Ammon's horn (tissue), 1 donor: ENCODE results near the gene TSKS.

Source experiments
- DNase-seq: peaks from one replicate; pipeline ENCODE4 v3.0.0-alpha.2; 2016; ENCODE audit warnings: low spot score

The TSKS gene

DNA sequence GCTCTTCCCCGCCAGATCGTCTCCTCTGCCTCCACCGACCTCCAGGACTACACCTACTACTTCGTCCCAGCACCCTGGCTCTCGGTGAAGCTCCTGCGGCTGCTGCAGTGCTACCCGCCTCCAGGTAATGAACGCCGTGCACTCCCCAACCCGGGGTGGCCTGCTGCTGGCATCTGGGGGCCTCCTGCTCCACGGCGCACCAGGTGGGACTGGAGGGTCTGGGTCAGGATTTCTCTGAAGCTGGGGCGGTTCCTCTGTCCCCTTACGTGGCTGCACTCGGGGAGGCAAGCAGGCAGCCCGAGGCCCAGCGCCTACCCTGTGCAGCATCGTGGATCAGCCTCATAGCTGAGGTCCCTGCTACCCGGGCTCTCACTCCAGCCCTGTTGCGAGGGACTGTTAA is 32.5 kb upstream of the TSKS start:
- DNase-seq = no peak

DNA sequence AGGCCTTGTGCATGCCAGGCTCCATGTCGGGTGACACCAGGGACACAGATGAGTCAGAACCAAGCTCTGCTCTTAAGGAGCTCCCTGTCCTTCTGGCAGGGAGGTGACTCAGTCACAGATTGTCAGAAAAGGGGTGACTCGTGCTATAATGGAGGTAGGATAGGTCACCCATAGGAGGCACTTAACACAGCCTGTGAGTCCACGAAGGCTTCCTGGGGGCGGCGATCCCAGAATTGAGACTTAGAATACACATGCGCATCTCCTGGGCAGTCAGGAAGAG is 30.4 kb upstream of the TSKS start:
- DNase-seq = no peak

DNA sequence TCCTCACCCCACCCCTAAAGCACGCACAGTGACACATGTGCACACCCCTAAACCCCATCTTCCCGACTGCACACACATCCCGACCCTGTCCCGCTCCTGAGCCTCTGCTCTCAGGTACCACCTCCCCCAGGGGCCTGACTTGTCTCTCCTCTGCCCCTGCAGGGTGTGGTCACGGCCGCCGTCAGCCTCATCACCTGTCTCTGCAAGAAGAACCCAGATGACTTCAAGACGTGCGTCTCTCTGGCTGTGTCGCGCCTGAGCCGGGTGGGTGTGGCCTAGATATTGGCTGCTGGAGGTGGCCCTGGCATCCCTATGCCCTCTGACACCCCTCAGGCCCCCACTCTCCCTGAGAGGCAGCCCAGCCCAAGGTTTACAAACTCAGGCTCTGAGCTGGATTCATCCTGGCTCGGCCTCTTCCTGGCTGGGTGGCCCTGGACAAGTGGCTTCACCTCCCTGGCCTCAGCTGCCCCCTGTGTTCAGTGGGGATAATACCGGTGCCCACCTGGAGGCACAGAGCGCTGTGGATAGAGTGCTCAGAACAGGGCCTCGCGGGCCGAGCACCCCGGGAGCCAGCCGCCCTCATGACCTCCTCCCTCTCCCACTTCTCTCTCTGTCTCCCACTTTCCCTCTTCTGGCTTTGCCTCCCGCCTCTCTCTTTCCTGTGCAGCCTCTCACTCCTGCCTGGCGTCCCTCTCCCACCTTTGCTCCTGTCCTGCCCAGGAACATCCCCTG is 29.9 kb upstream of the TSKS start:
- no peak for DNase-seq

DNA sequence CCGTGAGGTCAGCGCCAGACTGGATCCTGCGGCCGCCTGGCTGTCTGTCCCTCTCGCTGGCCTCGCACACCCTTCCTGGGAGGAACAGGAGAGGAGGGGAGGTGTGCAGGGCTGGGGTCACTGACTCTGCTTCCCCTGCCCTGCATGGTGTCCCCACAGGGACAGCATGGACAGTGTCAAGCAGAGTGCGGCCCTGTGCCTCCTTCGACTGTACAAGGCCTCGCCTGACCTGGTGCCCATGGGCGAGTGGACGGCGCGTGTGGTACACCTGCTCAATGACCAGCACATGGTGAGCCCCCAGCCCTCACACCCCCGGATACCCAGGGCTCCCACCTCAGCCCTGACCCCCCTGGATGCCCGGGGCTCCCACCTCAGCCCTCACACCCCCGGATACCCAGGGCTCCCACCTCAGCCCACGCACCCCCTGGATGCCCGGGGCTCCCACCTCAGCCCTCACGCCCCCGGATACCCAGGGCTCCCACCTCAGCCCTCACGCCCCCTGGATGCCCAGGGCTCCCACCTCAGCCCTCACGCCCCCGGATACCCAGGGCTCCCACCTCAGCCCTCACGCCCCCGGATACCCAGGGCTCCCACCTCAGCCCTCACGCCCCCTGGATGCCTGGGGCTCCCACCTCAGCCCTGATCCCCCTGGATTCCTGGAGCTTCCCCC is 28.8 kb upstream of the TSKS start:
- DNase-seq = no peak

DNA sequence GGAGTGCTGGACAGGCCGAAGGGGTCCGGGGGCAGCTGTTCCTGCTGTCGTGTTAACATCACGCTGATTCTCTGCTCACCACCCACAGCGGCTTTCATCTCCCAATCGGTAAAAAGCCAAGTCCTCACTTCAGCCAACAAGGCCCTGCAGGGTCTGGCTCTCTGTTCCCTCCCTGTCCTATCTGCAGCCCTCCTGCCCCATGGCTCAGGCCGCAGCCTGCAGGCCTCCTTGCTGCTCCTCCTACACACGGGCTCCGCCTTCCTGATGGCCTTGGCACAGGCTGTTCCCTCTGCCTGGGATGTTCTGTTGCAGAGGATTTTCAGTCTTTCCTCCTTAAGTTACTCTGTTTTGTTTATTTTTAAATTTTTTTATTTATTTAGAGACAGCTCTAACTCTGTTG is 27.8 kb upstream of the TSKS start:
- peak; percentile 48 for DNase-seq

DNA sequence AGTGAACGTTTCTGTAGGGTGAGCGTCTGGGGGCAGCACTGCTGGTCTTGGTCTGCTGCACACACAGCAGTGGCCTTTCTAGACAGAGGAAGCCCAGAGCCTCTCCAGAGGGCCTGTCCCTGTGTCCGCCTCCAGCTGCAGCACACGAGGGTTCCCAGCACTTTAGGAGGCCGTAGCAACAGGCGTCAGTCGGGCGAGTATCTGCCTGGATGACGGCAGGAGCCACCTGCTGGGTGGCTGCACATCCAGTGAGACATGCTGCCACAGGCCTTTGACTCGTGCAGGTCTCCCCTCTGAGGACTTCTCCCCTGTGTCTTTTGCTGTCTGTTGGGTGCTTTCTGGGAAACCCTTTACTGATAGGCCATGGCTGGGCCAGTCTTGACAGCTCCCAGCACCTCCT is 25.8 kb upstream of the TSKS start:
- DNase-seq = no peak

DNA sequence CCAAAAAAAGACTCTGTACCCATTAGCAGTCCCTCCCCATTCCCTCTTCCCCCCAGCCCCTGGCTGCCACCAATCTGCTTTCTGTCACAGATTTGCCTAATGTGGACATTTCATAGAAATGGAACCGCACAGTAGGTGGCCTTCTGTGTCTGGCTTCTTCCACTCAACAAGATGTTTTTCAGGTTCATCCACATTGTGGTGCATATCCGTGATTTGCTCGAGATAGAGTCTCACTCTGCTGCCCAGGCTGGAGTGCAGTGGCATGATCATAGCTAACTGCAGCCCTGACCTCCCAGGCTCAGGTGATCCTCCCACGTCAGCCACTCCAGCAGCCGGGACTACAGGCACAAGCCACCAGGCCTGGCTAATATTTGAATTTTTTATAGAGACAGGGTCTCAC is 24.6 kb upstream of the TSKS start:
- DNase-seq = no peak

DNA sequence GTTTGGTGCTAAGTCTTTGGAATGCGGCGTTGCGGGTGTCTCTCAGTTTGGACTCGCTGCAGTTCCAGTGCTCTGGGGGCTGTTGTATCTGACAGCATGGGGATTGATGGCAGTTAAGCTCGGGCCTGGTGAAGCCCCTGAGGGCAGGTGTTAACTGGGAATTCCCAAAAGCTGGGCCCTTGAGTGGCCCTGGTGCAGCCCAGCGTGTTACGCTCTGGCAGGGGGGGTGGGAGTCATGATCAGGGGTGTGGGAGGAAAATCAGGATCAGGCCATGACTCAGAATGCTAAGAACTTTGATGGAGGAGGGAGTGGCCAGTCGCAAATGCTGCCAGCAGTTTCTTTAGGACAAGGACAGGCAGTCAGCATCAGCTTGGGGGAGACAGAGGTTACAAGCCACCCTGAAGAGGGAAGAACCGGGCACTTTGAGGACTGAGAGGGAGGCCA is 23.3 kb upstream of the TSKS start:
- DNase-seq = no peak

DNA sequence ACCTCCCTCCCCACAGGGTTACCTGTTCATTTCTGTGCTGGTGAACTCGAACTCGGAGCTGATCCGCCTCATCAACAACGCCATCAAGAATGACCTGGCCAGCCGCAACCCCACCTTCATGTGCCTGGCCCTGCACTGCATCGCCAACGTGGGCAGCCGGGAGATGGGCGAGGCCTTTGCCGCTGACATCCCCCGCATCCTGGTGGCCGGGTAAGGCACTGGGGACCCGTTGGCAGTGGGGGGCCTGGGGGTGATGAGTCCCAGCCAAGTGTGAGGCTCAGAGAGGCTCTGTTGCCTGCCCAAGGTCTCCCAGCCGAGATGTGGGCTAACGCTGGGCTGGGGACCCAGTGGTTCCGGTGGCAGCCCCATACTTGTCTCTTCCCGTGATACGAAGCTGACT is 19.4 kb upstream of the TSKS start:
- no peak for DNase-seq

DNA sequence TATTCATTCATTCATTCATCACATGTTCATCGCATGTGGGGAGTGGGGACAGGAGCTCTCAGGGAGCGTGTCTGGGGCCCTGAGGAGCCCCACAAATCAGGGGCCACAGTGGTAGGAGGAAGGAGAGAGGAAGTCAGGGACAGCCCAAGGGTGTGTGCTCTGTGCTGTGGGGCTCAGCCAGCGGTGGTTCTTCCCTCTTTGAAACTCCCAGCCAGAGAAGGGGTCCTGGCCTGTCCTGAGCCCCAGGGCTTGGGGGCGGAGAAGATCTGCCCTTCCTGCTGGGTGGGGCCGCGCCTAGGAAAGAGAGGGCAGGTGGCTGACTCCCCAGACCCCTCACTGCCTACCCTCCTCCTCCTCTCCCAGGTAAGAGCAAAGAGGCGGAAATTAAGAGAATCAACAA is 18.3 kb upstream of the TSKS start:
- DNase-seq = no peak

DNA sequence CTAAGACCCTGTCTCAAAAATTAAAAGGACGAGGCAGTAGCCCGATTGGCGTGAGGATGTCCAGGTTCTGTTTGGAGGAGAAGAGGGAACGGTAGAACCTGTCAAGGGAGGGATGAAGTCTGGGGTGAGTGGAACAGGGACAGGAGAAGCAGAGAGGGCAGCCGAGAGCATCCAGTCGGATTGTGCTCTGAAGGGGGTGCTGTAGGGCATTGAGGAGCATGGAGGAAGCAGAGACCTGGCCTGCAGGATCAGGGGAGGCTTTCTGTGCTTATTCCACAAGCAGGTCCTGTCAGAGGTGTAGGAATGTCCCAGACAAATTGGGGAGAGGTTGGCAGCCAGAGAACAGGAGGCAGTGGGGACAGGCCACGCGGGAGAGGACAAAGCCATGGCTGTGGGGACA is 17.8 kb upstream of the TSKS start:
- no peak for DNase-seq

DNA sequence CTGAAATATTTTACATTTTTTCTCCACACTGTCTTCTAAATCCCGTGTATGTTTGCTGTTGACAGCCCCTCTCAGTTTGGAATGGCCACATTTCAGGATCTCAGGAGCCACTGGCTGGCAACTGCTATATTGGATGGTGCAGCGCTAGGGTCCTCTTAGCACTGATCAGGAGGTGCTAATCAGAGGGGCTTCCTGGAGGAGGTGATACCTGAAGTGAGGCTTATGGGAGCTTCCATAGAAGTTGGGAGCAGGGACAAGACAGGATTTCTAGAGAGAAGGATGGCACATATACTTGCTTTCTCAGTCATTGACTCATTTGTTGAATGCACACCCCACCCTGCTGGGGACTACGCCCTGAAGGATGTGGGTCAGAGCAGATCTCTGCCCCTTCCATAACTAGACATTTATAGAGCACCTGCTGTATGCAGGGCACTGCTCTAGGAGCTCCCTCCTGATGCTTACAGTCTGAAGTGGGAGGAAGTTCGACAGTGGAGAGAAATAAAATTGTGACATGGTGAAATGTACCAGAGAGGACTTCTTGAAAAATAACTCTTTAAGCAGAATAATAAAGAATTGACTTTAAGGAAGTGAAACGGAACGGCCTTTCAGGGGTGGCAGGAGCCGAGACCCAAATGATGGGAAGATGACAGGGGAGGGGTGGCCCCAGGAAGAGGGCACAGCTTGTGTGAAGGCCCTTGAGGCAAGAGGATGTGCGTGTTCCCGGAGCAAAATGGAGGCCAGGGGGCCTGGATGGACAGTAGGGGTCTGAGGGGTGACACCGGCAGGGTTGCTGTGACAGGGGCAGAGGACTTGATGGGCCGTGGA is 16.8 kb upstream of the TSKS start:
- no peak for DNase-seq

DNA sequence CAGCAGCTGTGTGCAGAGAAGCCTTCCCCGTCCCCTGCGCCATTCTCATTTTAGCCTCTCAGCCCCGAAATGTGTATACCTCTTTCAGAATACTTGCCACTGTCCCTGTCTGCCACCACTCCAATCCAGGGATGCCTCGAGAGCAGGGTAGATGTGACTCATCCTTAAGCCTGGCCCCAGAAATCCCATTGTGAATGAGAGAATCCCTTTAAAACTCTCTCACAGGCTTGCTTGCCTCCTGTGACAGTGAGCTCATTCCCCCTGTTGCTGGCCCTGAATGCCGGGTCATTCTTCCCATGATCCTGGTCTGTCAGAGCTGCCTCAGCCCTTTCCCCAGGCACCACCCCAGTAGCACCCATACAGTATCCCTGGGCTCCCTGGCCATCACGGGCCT is 13.3 kb upstream of the TSKS start:
- no peak for DNase-seq

DNA sequence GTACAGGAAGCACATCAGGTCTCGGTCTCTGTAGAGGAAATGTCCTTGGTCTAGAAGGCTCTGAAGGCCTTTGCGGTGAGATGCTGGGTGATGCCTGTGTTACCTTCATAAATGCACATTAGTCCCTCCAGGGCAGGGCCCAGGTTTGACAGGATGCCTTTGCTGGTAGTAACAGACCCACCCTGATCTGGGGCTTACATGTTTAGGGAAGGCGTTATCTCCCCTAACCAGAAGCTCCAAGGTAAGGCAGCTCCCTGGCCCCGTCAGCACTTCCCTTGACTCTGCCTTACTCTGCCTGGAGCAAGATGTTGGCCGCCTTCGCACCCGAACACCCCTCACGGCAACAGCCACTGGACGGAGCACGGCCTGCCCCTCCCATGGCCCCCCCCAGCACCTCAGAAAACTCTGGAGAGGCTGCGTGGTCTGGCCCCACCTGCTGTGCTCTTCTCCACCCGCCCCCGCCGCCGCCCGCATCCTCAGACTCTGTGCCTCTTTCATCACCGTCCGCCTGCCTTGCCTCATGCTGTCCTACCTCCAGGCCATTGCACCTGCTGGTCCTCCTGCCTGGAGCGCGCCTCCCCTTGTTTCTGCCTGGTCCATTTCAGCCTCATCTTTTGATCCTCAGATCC is 12.8 kb upstream of the TSKS start:
- DNase-seq = no peak

DNA sequence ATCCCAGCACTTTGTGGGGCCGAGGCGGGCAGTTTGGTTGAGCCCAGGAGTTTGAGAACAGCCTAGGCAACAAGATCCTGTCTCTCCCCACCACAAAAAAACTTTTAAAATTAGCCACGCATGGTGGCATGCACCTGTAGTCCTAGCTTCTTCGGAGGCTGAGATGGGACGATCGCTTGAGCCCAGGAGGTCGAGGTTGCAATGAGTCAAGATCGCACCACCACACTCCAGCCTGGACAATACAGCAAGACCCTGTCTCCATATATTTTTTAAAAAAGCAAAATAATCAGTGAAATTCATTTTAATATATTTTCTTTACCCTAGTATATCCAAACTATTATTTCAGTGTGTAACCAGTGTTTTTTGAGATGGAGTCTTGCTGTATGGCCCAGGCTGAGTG is 11.9 kb upstream of the TSKS start:
- no peak for DNase-seq

DNA sequence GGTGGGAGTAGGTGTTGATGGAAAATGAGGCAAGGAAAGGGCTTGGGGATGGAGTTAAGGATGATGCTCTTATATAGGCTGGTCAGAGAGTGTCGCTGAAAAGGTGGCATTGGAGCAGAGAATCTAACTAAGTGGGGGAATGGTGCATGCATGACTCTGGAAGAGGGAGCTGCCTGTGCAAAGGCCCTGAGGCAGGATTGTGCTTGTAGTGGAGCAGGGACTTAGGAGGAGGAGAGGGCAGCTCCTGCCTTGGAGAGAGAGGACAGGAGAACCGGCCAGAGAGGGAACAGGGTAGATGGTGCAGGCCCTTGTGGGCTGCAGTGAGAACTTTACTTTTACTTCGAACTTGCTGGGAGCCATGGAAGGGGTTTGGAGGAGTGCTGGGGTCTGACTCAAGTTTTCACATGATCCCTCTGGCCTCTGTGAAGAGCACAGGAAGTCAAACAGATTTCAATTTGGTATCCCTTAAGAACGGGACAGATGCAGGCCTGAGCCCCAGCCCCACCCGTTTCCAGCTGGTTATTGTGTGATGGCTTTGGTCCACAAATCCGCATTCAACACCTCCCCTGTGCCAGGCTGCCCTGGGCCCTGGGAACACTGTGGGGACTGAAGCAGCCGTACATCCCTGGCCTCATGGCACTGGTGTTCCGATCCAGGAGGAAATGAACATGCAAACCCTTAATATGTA is 10.7 kb upstream of the TSKS start:
- no peak for DNase-seq

DNA sequence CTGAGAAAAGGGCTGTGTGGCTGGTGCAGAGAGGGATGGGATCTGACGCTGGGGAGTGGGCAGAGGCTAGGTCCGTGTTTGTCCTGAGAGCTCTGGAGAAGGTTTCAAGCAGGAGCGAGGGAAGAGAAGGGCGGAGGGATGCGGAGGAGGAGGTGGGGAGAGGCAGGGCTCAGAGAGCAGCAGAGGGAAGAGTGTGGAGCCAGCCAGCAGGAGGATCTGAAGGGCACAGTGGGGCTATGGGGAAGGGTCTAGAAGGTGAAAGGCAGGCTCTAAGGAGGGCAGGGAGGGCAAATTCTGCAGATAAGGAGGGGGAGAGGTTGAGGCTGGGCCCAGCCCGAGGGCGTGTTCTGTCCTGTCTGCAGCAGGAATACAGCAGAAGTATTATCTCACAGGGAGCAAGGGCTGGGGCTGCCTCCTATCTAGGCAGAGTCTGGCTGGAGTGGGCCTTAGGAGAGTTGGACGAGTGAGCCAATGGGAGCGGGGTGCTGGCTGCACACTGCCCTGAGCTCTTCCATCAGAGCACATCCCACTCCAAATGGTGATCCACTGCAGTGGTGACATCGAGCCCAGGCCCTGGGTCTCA is 9.8 kb upstream of the TSKS start:
- DNase-seq = no peak

DNA sequence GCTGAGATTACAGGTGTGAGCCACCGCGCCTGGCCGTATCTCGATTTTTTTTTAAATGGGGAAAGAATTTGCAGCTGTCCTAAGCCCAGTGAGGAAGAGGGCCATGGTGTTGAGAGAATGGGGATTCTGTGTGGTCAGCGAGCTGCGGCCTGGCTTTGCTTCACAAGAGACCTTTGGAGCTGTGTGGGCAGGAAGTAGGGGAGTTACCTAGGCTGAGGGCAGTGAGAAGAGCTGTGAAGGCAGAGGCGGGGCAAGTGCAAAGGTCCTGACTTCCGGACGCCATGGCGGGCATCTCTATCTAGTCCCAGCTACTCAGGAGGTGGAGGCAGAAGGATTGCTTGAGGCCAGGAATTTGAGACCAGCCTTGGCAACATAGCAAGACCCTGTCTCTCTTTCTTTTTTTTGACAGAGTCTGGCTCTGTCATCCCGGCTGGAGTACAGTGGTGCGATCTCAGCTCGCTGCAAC is 8.6 kb upstream of the TSKS start:
- no peak for DNase-seq

DNA sequence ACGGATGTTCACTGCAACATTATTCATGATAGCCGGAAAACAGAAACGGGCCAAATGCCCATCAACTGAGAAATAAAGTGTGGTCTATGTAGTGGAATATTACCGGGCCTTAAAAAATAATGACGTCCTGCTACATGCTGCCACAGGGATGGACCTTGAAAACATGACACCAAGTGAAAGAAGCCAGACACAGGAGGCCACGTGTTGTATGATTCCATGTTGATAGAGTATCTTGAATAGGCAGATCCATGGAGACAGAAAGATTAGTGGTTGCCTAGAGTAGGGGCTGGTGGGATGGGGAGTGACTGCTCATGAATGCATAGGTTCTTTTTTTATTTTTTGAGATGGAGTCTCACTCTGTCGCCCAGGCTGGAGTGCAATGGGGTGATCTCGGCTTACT is 7.4 kb upstream of the TSKS start:
- DNase-seq = no peak

DNA sequence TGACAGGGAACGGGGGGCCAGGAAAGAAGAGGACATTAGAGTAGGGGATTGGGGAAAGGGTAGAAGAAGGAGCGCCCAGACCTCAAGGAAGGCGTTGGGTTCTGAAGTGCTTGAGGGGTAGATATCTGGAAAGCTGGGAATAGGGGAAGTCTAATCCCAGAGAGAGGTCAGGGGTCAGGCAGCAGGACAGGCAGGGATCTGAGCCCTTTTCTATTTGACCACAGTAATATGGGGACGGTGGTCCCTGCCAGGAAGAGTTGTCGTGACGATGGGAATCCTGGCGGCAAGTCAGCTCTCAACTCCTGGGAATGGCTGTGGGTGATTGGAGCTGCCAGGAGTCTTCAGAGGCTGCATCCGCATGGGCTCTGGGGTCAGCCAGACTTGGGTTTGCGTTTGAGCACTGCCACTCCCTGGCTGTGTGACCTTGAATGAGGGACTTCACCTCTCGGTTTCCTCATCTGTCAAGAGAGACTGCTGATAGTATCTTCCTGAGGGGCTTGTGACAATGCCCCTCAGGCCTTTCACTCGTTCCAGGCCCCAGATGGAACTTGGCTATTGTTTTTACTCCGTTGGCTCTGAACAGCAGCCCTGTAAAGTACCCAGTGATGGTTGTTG is 5.0 kb upstream of the TSKS start:
- DNase-seq = no peak

DNA sequence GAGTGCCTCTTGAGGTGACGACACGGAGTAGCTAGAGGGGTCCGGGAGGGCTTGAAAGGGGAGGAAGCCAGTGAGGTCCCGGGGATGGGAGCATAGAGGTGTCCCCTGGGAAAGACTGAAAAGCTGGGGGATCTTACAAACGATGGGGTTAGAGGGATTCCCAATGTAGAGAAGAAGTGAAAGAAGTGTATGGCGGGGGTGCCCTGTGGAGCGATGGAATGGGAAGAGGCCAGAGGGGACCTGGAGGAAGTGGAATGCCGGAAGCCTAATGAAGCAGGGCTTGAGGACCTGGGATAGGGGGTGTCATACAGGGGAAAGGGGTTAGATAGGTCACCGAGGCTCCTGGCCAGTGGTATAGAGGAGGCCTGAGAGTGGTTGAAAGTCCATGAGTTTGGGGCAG is 4.3 kb upstream of the TSKS start:
- no peak for DNase-seq
